Activated CD4-positive, CD25-positive, alpha-beta regulatory T cell treated with anti-CD3 and anti-CD28 coated beads, Interleukin-2, amount 50 U/mL, for 72 hours (primary cell): ENCODE data around the gene PGS1.
"Not testable (repeated sequence)": the region's sequence is repeated elsewhere in the genome, so short reads cannot be mapped to it uniquely, and the experiment has no call there.

ENCODE experiments used
- DNase-seq: peaks from one replicate; pipeline ENCODE4 v3.0.0; 2021

PGS1 gene

GRCh38 chr17:78450696-78451345, 72.4 kb downstream of the PGS1 start:
- no peak for DNase-seq

DNA sequence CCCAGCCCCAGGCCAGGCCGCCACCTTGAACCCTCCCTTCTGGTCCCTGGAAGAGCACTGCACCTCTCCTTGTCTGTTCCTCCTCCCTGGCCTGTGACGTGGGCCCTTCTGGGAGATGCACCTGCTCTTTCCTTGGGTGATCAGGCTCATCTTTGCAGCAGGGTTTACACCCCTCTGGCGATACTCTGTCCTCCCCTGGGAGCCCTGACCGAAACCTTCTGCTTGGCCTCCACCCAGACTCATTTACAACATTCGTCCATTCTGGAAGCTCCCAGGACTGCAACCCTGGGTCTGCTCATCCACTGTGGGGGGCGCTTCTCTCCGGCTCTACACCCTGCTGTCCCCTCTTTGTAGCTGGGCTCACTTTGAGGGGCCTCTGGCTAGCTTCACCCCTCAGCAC, 73.3 kb downstream of the PGS1 start:
- DNase-seq = no peak

DNA sequence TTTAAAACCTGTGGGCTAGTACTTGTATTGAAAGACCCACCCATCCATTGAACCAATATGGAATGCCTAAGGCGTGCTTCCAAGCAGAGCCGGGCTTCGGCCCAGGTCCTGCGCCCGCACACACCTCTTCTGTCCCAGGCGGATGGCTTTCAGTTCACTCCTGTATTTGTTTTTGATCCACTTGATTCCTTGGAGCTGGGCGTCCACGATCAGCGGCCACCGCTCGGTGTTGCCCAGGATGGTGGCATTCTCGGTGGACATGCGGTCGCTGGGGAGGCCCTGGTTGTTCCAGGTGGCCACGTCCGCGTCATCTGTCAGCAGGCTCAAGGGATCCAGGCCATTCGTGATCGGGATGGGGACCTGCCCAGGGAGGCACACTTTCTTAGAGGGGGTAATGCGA, 75.9 kb downstream of the PGS1 start:
- DNase-seq = no peak

DNA sequence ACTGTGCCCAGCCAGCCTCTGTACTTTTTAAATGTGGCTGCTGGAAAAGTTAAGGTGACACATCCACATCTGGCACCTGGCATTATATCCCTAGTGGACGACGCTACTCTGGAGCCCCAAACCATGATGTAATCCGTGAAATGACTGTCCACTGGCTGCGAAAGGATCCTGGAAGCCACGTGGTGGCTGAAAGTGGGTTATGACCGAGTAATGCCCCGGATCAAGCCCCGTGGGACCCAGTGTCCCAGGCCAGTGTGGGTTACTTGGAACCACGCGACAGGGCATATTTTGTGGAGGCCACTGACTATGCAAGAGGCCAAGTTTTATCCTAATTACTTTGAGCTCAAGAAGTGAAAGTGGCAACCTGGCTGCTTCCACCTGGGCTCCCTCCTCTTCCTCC, 79.6 kb downstream of the PGS1 start:
- no peak for DNase-seq

- no peak for DNase-seq
Observed at GRCh38 chr17:78458736-78459335, 80.4 kb downstream of the PGS1 start.

GRCh38 chr17:78459696-78460095, 81.2 kb downstream of the PGS1 start:
- DNase-seq = no peak

- DNase-seq = no peak
Observed at GRCh38 chr17:78460176-78460675, 81.8 kb downstream of the PGS1 start.

DNA sequence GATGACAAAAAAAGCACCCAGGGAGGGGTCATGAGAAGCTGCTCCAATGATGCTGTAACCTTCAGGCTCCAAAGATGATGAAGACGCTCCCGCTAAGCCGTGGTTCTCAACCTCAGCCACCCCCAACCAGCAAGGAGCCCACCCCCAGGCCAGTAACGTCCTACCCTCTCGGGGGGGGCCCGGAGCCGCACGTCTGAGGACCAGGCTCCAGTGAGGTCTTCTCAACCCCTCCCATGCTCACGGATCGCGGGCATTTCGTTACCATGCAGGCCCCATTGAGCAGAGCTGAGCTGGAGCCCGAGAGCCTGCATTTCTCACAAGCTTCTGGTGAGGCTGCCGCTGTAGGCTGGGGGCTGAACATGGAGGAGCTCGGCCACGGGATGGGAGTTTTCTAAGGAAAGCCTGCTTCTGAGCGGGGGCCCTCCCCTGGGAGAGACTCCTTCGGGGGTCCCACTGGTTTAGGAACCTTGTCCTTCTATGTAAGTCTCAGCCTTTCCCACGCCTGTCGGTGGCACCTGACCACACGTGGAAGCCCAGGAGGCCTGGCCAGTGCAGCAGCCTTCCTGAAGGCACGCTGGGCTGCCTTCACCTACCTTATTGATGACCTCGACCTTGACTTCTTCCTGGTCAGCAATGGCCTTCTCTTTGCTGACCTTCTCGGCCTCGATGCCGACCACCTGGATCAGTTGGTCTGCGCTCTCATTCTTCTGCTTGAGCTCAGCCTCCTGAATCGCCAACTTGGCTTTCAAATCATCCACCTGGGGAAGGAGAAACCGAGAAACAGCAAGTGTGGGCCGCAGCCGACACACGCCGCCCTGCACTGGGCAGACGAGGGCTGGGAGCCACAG, 82.7 kb downstream of the PGS1 start:
- DNase-seq = no peak

GRCh38 chr17:78461799-78462053, 83.3 kb downstream of the PGS1 start:
- no peak for DNase-seq

DNA sequence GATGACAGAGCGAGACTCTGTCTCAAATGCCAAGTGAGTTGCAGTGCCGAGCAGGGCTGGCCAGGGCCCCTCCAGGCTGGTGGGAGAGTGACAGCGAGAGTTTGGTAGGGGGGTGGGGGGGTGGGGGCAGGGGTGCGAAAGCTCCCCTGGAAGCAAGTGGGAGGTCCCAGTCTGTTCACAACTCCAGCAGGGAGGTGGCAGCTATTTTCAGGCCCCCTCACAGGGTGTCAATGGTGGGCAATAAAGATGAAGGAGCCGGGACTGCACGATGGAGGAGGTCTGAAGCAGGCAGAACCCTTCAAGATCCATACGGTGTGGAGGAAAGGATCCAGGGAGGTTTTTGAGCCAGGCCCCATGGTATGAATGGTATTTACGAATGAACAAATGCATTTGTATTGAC, 83.7 kb downstream of the PGS1 start:
- no peak for DNase-seq

GRCh38 chr17:78466109-78466785, 87.8 kb downstream of the PGS1 start:
- DNase-seq = not testable (repeated sequence)

GRCh38 chr17:78466786-78467715, 88.6 kb downstream of the PGS1 start:
- no peak for DNase-seq

DNA sequence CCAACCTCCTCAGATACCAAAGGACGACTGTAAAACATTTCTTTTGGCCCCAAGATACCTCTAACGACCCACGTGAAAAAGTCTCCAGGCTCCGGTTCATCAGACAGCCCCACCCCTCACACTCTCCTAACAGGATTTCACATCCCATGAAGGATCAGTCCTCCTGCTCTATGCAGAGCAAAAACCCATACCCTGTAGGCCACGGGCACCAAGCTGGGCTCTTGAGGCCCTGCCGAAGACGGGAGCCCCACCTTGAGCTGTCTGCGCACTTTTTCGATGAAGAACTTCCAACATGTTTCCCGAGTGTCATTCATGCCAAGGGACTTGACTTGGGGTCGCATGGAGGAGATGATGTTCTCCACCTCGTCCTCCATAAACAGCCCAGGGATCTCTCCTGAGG, 89.9 kb downstream of the PGS1 start:
- no peak for DNase-seq

DNA sequence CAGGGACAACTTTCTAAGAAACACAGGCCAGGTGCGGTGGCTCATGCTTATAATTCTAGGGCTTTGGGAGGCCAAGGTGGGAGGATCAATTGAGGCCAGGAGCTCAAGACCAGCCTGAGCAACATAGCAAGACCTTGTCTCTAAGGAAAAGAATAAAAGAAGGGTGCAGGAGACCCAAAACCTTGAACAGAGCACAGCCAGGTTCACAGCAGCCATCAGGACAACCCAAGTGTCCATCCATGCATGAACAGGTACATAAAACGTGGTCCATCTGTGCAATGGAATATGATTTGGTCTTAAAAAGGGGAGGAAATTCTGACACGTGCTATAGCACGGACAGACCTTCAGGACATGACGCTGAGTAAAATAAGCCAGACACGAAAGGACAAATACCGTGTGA, 91.0 kb downstream of the PGS1 start:
- DNase-seq = no peak

- DNase-seq = no peak
Observed at GRCh38 chr17:78471635-78472034, 93.2 kb downstream of the PGS1 start.

DNA sequence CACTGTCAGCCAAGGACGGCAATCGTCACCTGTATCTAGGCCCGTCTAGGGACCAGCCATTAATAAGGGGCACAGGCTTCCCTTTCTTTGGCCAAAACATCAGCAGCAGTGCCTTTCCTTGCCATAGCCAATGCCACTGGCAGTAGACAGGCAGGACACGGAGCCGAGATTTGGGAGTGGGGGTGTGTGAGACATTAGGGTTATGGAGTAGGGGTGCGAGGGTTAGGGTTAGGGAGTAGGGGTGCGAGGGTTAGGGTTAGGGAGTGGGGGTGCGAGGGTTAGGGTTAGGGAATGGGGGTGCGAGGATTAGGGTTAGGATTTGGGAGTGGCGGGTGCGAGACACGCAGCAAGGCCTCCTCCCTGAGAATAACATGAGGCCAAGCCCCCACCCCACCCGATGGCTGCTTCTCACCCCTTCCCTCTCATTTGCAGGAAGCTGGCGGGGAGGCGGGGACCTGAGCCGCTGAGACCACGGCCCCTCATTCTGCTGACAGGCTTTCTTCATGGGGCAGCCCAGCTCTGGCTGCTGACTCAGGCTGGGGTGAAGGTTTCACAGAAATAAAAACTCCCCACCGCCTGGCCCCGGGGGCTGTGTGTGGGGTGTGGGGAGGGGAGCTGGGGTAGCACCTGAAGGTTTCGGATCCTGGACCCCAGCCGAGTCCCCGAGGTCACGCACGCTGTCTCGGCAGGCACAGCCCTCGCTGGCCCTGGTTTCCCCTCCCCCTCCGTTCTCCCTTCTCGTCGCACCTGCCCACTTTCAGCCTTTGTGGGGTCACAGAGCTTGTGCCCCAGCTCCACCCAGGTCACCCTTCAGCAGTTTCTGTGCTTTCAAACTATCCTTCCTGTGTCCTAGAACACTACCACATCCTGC, 93.8 kb downstream of the PGS1 start:
- no peak for DNase-seq

DNA sequence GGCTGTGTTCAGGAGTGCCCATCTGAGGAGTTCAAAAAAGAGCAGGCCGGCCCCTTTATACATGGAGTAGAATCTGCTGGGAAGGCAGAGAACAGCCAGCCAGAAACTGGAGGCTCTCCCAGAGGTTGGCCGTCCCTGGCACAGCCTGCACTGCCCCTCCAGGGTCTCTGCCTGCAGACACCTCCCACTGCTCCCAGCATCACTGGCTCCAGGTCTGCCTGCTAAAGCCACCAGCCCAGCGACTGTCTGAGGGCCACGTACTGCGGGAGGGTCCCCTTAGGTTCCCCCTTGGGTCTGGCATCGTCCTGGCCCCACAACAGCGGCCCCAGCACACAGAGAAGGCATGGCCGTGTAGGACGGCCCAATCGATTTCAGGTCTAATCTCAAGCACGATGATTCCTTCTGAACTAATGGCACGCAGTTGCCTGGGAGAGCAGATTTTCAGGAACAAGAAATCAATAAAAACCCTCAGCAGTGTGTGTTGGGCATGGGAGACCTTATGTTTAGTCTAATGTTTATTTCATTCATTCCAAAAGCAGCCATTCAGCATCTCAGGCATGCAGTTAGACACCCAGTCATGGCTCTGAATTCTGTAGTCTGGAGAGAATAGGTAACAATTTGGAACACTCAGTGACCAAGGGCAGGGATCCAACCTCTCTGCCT, 95.6 kb downstream of the PGS1 start:
- no peak for DNase-seq
